Fibroblast of villous mesenchyme (primary cell): ENCODE measurements around the gene TMEM63A. TPM values are rescaled to one million over a fixed set of nuclear protein-coding genes. Genes with fewer than 3 reads are reported as not detected.
A peak's percentile ranks its signal among the peaks of the same experiment; 100 is the strongest.

Source experiments
- DNase-seq: peaks from one replicate; pipeline ENCODE4 v3.0.0-alpha.2; 2010; ENCODE audit warnings: low read depth
- H3K4me3 ChIP-seq: 2 replicates; pipeline ENCODE4 v1.5.1; 2011; ENCODE audit warnings: low read depth, mild to moderate bottlenecking, low read length
- total RNA-seq: library from RNA; depleted of rRNA; stranded (reverse); fragments of >200 nt; gene quantifications from 2 replicates; pipeline ENCODE4 v1.2.3, GENCODE V29; 2012
- TF ChIP-seq, protein P1 (sequence below): IDR thresholded peaks from 2 replicates; pipeline ENCODE4 v1.5.1; 2012; ENCODE audit warnings: low read depth, mild to moderate bottlenecking, low read length; ENCODE audit not compliant: insufficient read depth

The TMEM63A gene
- total RNA-seq, 1 donor = 26.3 TPM

DNA sequence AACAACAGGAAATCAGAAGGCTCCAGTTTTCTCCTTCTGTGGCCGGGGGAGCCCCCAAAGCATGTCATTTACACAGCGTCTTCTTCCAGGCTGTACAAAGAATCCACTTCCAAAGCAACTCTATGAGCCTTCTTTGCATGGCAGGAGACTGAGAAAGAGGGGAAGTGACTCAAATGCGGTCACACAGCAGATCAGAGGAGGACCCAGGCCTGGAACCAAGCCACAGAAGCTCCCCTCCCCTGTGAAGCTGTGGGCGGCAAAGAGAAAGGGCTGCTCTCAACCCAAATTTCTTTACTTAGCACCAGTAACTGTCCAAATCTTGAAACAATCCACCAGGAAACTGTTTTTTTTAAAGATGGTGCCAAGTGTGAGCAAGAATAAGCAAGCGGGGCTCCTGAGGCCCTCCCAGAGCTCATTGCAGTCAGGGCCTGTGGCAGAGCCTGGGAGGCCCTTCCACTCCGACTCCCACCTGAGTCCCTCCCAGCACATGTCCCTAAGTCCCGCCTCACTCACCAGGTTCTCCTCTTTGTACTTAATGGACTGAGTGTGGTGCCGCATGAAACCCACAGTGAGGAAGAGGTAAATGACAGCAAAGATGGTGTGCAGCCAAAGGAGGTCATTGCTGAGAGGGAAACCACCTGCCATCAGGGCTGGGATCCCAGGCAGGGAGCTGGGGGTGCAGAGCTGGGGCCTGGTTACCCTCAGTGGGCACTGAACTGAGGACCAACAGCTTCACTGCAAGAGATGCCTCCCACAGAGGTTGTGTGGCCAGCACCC is 15.9 kb downstream of the TMEM63A start:
- TF ChIP-seq, protein P1, sequence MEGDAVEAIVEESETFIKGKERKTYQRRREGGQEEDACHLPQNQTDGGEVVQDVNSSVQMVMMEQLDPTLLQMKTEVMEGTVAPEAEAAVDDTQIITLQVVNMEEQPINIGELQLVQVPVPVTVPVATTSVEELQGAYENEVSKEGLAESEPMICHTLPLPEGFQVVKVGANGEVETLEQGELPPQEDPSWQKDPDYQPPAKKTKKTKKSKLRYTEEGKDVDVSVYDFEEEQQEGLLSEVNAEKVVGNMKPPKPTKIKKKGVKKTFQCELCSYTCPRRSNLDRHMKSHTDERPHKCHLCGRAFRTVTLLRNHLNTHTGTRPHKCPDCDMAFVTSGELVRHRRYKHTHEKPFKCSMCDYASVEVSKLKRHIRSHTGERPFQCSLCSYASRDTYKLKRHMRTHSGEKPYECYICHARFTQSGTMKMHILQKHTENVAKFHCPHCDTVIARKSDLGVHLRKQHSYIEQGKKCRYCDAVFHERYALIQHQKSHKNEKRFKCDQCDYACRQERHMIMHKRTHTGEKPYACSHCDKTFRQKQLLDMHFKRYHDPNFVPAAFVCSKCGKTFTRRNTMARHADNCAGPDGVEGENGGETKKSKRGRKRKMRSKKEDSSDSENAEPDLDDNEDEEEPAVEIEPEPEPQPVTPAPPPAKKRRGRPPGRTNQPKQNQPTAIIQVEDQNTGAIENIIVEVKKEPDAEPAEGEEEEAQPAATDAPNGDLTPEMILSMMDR = no peak
- no peak for DNase-seq
- H3K4me3 ChIP-seq = no peak overlapping the region

DNA sequence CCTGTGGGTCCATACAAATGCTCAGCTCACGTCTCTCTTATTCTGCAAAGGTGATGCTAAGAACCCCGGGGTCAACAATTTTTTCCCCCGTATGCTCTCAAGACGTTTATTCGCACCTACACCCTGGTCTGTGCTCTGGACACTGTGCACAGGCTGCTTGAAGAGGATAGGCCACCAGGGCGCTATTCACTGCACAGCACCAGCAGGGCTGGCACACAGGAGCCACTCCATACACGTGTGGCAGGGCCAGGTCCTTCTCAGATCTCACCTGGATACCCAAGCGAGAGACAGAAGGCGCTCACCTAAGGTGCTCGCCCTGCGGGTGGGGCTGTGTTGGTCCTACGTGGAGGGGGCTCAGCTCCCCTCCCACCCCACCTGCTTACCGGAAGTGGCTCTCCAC is 16.7 kb downstream of the TMEM63A start:
- TF ChIP-seq, protein P1 = no peak
- DNase-seq = no peak
- no peak overlapping the region for H3K4me3 ChIP-seq

DNA sequence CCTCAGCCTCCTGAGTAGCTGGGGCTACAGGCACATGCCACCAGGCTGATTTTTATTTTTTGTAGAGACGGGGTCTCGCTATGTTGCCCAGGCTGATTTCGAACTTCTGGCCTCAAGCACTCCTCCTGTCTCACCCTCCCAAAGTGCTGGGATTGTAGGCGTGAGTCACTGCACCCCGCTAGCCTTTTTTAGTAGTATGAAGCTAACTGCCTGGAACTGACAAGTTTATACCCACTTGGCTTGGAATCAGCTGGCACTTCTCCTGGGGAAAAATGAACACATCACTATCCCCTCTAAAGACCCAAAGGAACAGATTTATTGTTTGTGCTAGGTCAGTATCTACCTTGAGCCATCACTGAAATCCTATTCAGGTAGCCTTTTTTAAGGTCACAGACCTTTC is 19.0 kb downstream of the TMEM63A start:
- peak; percentile 45 for DNase-seq
- H3K4me3 ChIP-seq = no peak overlapping the region
- TF ChIP-seq, protein P1 = no peak

DNA sequence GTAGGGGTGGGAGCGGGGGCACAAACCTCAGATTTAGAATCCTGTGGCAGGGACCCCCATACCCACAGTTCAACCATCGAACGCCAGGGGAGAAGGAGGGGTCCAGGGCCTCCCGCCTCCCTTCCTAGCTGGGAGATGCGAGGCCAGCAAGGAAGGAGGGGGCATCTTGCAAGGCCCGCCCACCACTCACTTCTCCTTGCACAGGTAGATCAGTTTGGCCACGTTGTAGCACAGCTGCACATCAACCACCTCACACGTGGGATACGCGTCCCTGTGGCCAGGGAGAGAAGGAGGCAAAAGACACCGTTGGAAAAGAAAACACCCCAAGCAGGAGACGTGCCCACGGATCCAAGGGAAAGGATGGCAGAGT is 19.6 kb downstream of the TMEM63A start:
- no peak overlapping the region for H3K4me3 ChIP-seq
- no peak for DNase-seq
- TF ChIP-seq, protein P1 = no peak

DNA sequence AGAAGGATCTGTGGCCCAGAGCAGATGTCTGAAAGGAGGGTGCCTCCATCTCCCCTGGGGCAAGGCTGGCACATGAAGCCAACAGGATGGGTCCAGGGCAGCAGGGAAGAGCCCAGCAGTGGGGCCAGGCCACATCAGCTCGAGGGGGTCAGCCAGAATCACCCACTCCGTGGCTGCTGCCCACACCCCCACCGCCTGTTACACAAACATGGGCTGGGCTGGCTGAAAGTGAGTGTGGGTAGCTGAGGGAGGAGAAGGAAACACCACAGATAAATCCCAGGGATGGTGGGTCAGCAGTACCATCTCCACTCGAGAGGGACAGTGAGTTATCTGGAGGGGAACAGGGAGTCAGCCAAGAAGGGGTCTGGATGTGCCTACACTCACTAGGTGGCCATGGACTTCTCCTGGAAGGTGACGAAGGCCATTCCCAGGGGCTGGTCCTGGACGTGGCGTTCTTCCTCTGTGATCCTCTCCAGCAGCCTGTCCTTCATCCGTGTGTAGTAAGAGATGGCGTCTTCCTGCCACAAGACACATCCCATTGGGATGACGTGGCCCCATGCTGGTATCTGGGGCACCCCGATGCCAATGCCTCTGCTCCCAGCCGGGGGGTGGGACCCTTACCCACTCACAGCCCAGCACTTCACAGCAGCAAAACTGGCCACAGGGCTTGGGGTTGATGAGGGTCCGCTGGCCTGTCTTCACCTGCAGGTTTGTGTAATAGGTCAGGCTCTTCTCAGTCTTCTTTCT is 20.2 kb downstream of the TMEM63A start:
- H3K4me3 ChIP-seq = no peak overlapping the region
- DNase-seq = no peak
- TF ChIP-seq, protein P1 = no peak

DNA sequence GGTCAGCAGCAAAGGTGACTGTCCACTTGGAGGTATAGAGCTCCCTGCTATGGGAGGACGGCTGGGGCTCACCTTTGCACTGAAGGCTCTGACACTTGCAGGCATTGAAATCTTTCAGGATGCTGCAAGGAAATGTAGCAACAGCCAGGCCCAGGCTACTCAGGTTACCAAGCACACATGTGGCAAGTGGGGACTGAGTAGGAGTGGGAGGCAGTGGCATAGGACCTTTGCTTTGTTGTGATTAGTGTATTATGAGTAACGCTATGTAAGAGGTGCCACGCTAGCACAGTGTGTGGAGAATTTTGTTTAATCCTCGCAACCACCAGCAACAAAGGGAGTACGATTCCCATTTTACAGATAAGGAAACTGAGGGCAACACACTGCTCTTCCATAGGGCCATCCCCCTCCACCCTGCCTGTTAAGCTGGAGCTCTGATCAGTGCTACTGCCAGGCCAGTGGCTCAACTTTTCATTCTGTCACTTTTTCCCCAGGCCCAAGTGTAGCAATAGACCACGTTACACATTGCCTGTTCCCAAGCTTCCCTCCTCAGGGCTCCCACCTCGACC is 21.2 kb downstream of the TMEM63A start:
- TF ChIP-seq, protein P1 = no peak
- DNase-seq = no peak

More for the DNA sequence above, 21.2 kb downstream of the TMEM63A start:
- H3K4me3 ChIP-seq = no peak overlapping the region
